ENCODE results near the gene TTC7B.

TTC7B gene

DNA sequence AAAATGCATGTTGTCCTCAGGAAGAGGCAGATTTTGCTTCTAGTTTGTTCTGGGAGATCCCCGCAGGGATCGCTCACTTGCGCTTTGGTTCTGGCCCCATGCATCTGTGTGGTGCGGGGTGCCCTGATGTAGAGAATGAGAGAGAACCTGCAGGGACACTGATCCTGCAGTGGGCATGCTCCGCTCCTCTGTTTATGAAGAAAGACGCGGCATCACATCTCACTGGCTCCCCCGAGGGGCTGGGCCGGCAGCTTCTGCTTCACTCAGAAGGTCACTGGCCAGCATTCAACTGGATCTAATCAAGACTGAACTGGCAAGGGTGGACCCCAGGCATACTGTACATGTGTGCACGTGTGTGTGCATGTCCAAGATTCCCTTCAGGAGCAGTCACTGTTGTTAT, 255.2 kb downstream of the TTC7B start:
- no peaks in the 10 kb centered on the region for H3K27me3 ChIP-seq (ENCODE audit: low read length)
- H3K9me2 ChIP-seq (replicated peaks; ENCODE audit: insufficient read depth, low read length) = no peaks in the 10 kb centered on the region
- TF ChIP-seq EZH2phosphoT487 (conservative IDR thresholded peaks at IDR 0.05; ENCODE audit: low read length) = no peak
- TF ChIP-seq, protein P1, sequence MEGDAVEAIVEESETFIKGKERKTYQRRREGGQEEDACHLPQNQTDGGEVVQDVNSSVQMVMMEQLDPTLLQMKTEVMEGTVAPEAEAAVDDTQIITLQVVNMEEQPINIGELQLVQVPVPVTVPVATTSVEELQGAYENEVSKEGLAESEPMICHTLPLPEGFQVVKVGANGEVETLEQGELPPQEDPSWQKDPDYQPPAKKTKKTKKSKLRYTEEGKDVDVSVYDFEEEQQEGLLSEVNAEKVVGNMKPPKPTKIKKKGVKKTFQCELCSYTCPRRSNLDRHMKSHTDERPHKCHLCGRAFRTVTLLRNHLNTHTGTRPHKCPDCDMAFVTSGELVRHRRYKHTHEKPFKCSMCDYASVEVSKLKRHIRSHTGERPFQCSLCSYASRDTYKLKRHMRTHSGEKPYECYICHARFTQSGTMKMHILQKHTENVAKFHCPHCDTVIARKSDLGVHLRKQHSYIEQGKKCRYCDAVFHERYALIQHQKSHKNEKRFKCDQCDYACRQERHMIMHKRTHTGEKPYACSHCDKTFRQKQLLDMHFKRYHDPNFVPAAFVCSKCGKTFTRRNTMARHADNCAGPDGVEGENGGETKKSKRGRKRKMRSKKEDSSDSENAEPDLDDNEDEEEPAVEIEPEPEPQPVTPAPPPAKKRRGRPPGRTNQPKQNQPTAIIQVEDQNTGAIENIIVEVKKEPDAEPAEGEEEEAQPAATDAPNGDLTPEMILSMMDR (IDR thresholded peaks at IDR 0.05; ENCODE audit: insufficient read depth, low read length, poor library complexity, severe bottlenecking) = no peak
- no peak overlapping the region for H3K4me3 ChIP-seq (ENCODE audit: insufficient read depth, low read length, poor library complexity, severe bottlenecking)
- H3F3A ChIP-seq (ENCODE audit: insufficient read depth) = no peaks in the 10 kb centered on the region
- no peaks in the 10 kb centered on the region for H3K79me2 ChIP-seq (ENCODE audit: insufficient read depth, low read length)
- no peak overlapping the region for H3K4me2 ChIP-seq (ENCODE audit: low read depth, low read length, poor library complexity, severe bottlenecking)
- H3K9me3 ChIP-seq (ENCODE audit: insufficient read depth, low read length) = no peaks in the 10 kb centered on the region
- no peak overlapping the region for H3K27ac ChIP-seq (ENCODE audit: low read depth, low read length)
- H3K9ac ChIP-seq (ENCODE audit: low read length) = no peak overlapping the region
- H3K36me3 ChIP-seq (ENCODE audit: low read length) = no peaks in the 10 kb centered on the region
- H2AFZ ChIP-seq (ENCODE audit: low read depth, low read length, severe bottlenecking) = no peak overlapping the region
- H4K20me1 ChIP-seq (ENCODE audit: low read depth, low read length) = no peaks in the 10 kb centered on the region

DNA sequence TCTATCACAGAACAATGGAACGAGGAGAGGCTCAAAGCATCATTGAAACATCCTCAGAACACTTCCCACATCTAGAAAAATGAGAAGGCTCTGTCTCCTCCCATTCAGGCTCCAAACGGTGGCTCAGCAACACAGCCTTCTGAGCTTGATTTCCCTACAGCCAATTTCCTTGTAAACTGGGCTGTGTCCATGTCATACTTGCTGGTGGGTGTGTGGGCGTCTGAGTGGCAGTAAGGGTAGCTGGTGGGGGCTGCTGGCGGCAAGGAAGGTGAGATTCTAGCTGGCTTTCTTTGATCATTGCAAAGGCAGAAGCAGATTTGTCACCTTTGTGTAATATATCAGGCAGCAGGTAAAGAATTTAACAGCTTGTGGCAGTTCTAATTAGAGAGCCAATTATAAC, 255.7 kb downstream of the TTC7B start:
- no peaks in the 10 kb centered on the region for H3K36me3 ChIP-seq (ENCODE audit: low read length)
- no peak overlapping the region for H3K27ac ChIP-seq (ENCODE audit: low read depth, low read length)
- TF ChIP-seq, protein P1 (IDR thresholded peaks at IDR 0.05; ENCODE audit: insufficient read depth, low read length, poor library complexity, severe bottlenecking) = no peak
- no peak for TF ChIP-seq EZH2phosphoT487 (conservative IDR thresholded peaks at IDR 0.05; ENCODE audit: low read length)
- no peaks in the 10 kb centered on the region for H3K27me3 ChIP-seq (ENCODE audit: low read length)
- no peak overlapping the region for H3K4me3 ChIP-seq (ENCODE audit: insufficient read depth, low read length, poor library complexity, severe bottlenecking)
- no peaks in the 10 kb centered on the region for H3K79me2 ChIP-seq (ENCODE audit: insufficient read depth, low read length)
- no peak overlapping the region for H2AFZ ChIP-seq (ENCODE audit: low read depth, low read length, severe bottlenecking)
- no peaks in the 10 kb centered on the region for H3F3A ChIP-seq (ENCODE audit: insufficient read depth)
- H3K9ac ChIP-seq (ENCODE audit: low read length) = no peak overlapping the region
- no peak overlapping the region for H3K4me2 ChIP-seq (ENCODE audit: low read depth, low read length, poor library complexity, severe bottlenecking)
- H3K9me3 ChIP-seq (ENCODE audit: insufficient read depth, low read length) = no peaks in the 10 kb centered on the region
- H4K20me1 ChIP-seq (ENCODE audit: low read depth, low read length) = no peaks in the 10 kb centered on the region
- H3K9me2 ChIP-seq (replicated peaks; ENCODE audit: insufficient read depth, low read length) = no peaks in the 10 kb centered on the region

DNA sequence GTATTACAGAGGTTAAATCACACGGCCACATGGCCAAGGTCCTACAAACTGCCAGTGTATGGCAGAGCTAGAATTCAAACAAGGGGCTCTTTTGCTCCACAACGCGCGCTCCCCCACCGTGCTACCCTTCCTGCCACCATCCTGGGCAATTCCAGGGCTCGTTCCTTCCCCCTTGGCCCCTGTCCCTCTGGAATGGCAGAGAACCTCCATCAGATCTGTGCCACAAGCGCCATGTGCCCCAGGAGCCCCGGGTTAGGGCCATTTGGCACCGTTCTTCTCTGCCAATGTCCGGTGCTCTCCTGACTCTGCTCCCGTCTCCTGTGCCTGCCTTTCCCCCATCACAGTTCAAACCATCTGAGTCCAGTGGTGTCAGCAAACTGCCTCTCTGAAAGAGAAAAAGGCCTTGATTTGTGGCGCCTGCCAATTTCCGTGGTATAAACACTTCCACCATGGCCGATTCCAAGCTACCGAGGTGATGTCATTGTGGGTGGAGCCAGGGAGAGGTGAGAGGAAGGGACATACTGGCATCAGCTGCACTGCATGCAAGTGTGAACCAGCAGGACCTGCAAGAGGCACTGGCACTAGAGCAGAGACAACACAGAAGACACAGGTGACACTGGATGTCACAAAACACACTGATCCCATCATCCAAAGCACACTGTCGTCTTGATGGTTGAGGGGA, 256.3 kb downstream of the TTC7B start:
- no peak for TF ChIP-seq EZH2phosphoT487 (conservative IDR thresholded peaks at IDR 0.05; ENCODE audit: low read length)
- TF ChIP-seq, protein P1 (IDR thresholded peaks at IDR 0.05; ENCODE audit: insufficient read depth, low read length, poor library complexity, severe bottlenecking) = no peak
- no peaks in the 10 kb centered on the region for H3K9me2 ChIP-seq (replicated peaks; ENCODE audit: insufficient read depth, low read length)
- H2AFZ ChIP-seq (ENCODE audit: low read depth, low read length, severe bottlenecking) = no peak overlapping the region
- H3F3A ChIP-seq (ENCODE audit: insufficient read depth) = no peaks in the 10 kb centered on the region
- no peak overlapping the region for H3K4me3 ChIP-seq (ENCODE audit: insufficient read depth, low read length, poor library complexity, severe bottlenecking)
- H3K9ac ChIP-seq (ENCODE audit: low read length) = no peak overlapping the region
- H3K4me2 ChIP-seq (ENCODE audit: low read depth, low read length, poor library complexity, severe bottlenecking) = no peak overlapping the region
- no peaks in the 10 kb centered on the region for H3K36me3 ChIP-seq (ENCODE audit: low read length)
- no peaks in the 10 kb centered on the region for H3K27me3 ChIP-seq (ENCODE audit: low read length)
- no peaks in the 10 kb centered on the region for H3K79me2 ChIP-seq (ENCODE audit: insufficient read depth, low read length)
- H3K27ac ChIP-seq (ENCODE audit: low read depth, low read length) = no peak overlapping the region
- H3K9me3 ChIP-seq (ENCODE audit: insufficient read depth, low read length) = no peaks in the 10 kb centered on the region
- H4K20me1 ChIP-seq (ENCODE audit: low read depth, low read length) = no peaks in the 10 kb centered on the region

All from SU-DHL-6 (cell line).